IMR-90 (cell line): ENCODE measurements around the gene ERP44. TPM values are rescaled to one million over a fixed set of nuclear protein-coding genes. Genes with fewer than 3 reads are reported as not detected.

Experiments
- ATAC-seq: fragments of 200-7000 bp; cut with Tn5 transposase; 2 replicates; pipeline ENCODE4 v1.9.1; 2020; ENCODE audit warnings: low read depth, mild to moderate bottlenecking, moderate library complexity
- BruUV-seq: library from RNA; stranded (reverse); fragments of 400-500 nt; replicated peaks from 2 replicates; lab custom pipeline; 2021; lab: Mats Ljungman, UMichigan
- CTCF ChIA-PET: fragments of 300-600 bp; formaldehyde crosslinking; extraction: SDS; loops from one replicate; lab custom pipeline; 2021; ENCODE audit warnings: antibody characterized with exemption; lab: Yijun Ruan, JAX
- POLR2A ChIA-PET: fragments of 300-600 bp; sonication (Branson Sonifier 250); formaldehyde crosslinking; loops from one replicate; lab custom pipeline; 2022; ENCODE audit warnings: antibody characterized with exemption; ENCODE audit not compliant: unreplicated experiment; lab: Charles Lee
- DNase-seq: peaks from one replicate; pipeline ENCODE4 v3.0.0; 2013
- H2AFZ ChIP-seq: replicated peaks from 2 replicates; pipeline ENCODE3; 2013; ENCODE audit warnings: low read length, mild to moderate bottlenecking; ENCODE audit not compliant: poor library complexity
- H2AK5ac ChIP-seq: 2 replicates; pipeline ENCODE4 v1.6.1; 2013; ENCODE audit warnings: low read depth, low read length, inconsistent platforms
- H2AK9ac ChIP-seq: replicated peaks from 2 replicates; pipeline ENCODE3; 2013; ENCODE audit warnings: mild to moderate bottlenecking, low read depth, low read length, moderate library complexity; ENCODE audit not compliant: poor library complexity
- H2BK120ac ChIP-seq: 2 replicates; pipeline ENCODE4 v1.6.1; 2013; ENCODE audit warnings: low read depth, low read length, inconsistent platforms
- H2BK15ac ChIP-seq: 3 replicates; pipeline ENCODE4 v1.6.1; 2013; ENCODE audit warnings: low read depth, low read length, inconsistent platforms
- H2BK20ac ChIP-seq: 2 replicates; pipeline ENCODE4 v1.6.1; 2013; ENCODE audit warnings: low read depth, mild to moderate bottlenecking, inconsistent platforms, low read length, moderate library complexity
- H2BK5ac ChIP-seq: 2 replicates; pipeline ENCODE4 v1.6.1; 2013; ENCODE audit warnings: mild to moderate bottlenecking, low read depth, low read length, inconsistent platforms; ENCODE audit not compliant: poor library complexity, severe bottlenecking
- H3K14ac ChIP-seq: replicated peaks from 2 replicates; pipeline ENCODE4 v1.6.1; 2013; ENCODE audit warnings: low read depth, low read length, inconsistent platforms
- H3K18ac ChIP-seq: 2 replicates; pipeline ENCODE4 v1.6.1; 2013; ENCODE audit warnings: low read depth, low read length, control low read depth
- H3K23ac ChIP-seq: 2 replicates; pipeline ENCODE4 v1.6.1; 2013; ENCODE audit warnings: low read depth, low read length, inconsistent platforms
- H3K27ac ChIP-seq: 2 replicates; pipeline ENCODE4 v1.5.1; 2013; ENCODE audit warnings: mild to moderate bottlenecking, control low read depth, low read length; ENCODE audit not compliant: insufficient read depth
- H3K27me3 ChIP-seq: 2 replicates; pipeline ENCODE4 v1.6.1; 2013; ENCODE audit warnings: low read length; ENCODE audit not compliant: control insufficient read depth, insufficient read depth
- H3K36me3 ChIP-seq: 2 replicates; pipeline ENCODE4 v1.6.1; 2013; ENCODE audit warnings: low read length, mixed read lengths; ENCODE audit not compliant: control insufficient read depth, insufficient read depth
- H3K4ac ChIP-seq: 2 replicates; pipeline ENCODE4 v1.6.1; 2013; ENCODE audit warnings: low read depth, low read length, inconsistent platforms
- H3K4me1 ChIP-seq: 2 replicates; pipeline ENCODE4 v1.6.1; 2013; ENCODE audit warnings: low read length, mixed read lengths; ENCODE audit not compliant: control insufficient read depth, insufficient read depth
- H3K4me2 ChIP-seq: 2 replicates; pipeline ENCODE4 v1.6.1; 2013; ENCODE audit warnings: low read depth, mild to moderate bottlenecking, control low read depth, low read length, moderate library complexity
- H3K4me3 ChIP-seq: 2 replicates; pipeline ENCODE4 v1.5.1; 2013; ENCODE audit warnings: low read depth, mild to moderate bottlenecking, control low read depth, low read length, moderate library complexity; ENCODE audit not compliant: insufficient read depth
- H3K56ac ChIP-seq: 2 replicates; pipeline ENCODE4 v1.6.1; 2013; ENCODE audit warnings: low read length, inconsistent platforms; ENCODE audit not compliant: insufficient read depth; ENCODE audit errors: extremely low read depth
- H3K79me1 ChIP-seq, 2 experiments: 2 replicates each; pipeline ENCODE4 v1.6.1; 2013; ENCODE audit warnings: low read length in 2 of 2, inconsistent platforms in 1 of 2, low read depth in 1 of 2
- H3K9ac ChIP-seq: 2 replicates; pipeline ENCODE4 v1.6.1; 2013; ENCODE audit warnings: low read depth, low read length, control low read depth
- H3K9me1 ChIP-seq: 2 replicates; pipeline ENCODE4 v1.6.1; 2013; ENCODE audit warnings: low read length, inconsistent platforms; ENCODE audit not compliant: insufficient read depth
- H3K9me3 ChIP-seq: 2 replicates; pipeline ENCODE4 v1.6.1; 2013; ENCODE audit warnings: low read length; ENCODE audit not compliant: control insufficient read depth, insufficient read depth
- H4K20me1 ChIP-seq: 2 replicates; pipeline ENCODE4 v1.6.1; 2013; ENCODE audit warnings: low read length, inconsistent platforms; ENCODE audit not compliant: insufficient read depth
- H4K5ac ChIP-seq: 2 replicates; pipeline ENCODE4 v1.6.1; 2013; ENCODE audit warnings: mild to moderate bottlenecking, low read depth, low read length, control low read depth
- H4K8ac ChIP-seq, 2 experiments: 2 replicates each; pipeline ENCODE4 v1.6.1; 2013; ENCODE audit warnings: low read depth in 2 of 2, low read length in 2 of 2, control low read depth in 1 of 2, inconsistent platforms in 1 of 2
- H4K91ac ChIP-seq: 2 replicates; pipeline ENCODE4 v1.6.1; 2013; ENCODE audit warnings: low read depth, low read length, inconsistent platforms; ENCODE audit not compliant: insufficient read depth
- BHLHE40 ChIP-seq: fragments of 150-350 bp; IDR thresholded peaks from 2 replicates; pipeline ENCODE4 v1.6.1; 2016; ENCODE audit warnings: mild to moderate bottlenecking, low read depth, low read length
- CEBPB ChIP-seq: IDR thresholded peaks from 2 replicates; pipeline ENCODE4 v1.6.1; 2012; ENCODE audit warnings: low read depth, low read length, improper control_type of control experiment
- CHD1 ChIP-seq: IDR thresholded peaks from 2 replicates; pipeline ENCODE4 v1.6.1; 2012; ENCODE audit warnings: low read depth, low read length, improper control_type of control experiment
- FOS ChIP-seq: fragments of 150-350 bp; IDR thresholded peaks from 2 replicates; pipeline ENCODE4 v1.6.1; 2016; ENCODE audit warnings: low read depth, low read length
- MAFK ChIP-seq: IDR thresholded peaks from 2 replicates; pipeline ENCODE4 v1.6.1; 2012; ENCODE audit warnings: low read depth, low read length, improper control_type of control experiment
- MAZ ChIP-seq: IDR thresholded peaks from 2 replicates; pipeline ENCODE4 v1.6.1; 2012; ENCODE audit warnings: low read depth, mild to moderate bottlenecking, low read length, improper control_type of control experiment, moderate library complexity, borderline replicate concordance
- MXI1 ChIP-seq: IDR thresholded peaks from 2 replicates; pipeline ENCODE4 v1.6.1; 2012; ENCODE audit warnings: low read depth, mild to moderate bottlenecking, low read length, moderate library complexity, borderline replicate concordance
- NFE2L2 ChIP-seq: fragments of 150-350 bp; IDR thresholded peaks from 2 replicates; pipeline ENCODE4 v1.6.1; 2016; ENCODE audit warnings: low read depth, mild to moderate bottlenecking, low read length
- POLR2A ChIP-seq: IDR thresholded peaks from 2 replicates; pipeline ENCODE4 v1.6.1; 2012; ENCODE audit warnings: mild to moderate bottlenecking, low read depth, low read length
- RCOR1 ChIP-seq: IDR thresholded peaks from 2 replicates; pipeline ENCODE4 v1.6.1; 2012; ENCODE audit warnings: mild to moderate bottlenecking, low read length, improper control_type of control experiment; ENCODE audit not compliant: insufficient replicate concordance
- RFX5 ChIP-seq: IDR thresholded peaks from 2 replicates; pipeline ENCODE4 v1.8.0; 2012; ENCODE audit warnings: low read depth, mild to moderate bottlenecking, low read length, moderate library complexity
- SMC3 ChIP-seq: fragments of 150-350 bp; IDR thresholded peaks from 2 replicates; pipeline ENCODE4 v1.6.1; 2016; ENCODE audit warnings: low read depth, mild to moderate bottlenecking, antibody characterized with exemption, low read length, moderate library complexity
- WGBS, 2 experiments: methylation state at CpG; one replicate each; pipeline versions ENCODE4 v1.1.5 to v1.1.7; 2013; ENCODE audit warnings: missing lambda C conversion rate in 2 of 2; ENCODE audit not compliant: insufficient read length in 1 of 2; ENCODE audit errors: extremely low coverage in 2 of 2; 5-methylcytosine and 5-hydroxymethylcytosine counted together
- dilution Hi-C: fragments of 300-500 bp; cut with HindIII; formaldehyde crosslinking; loops from one replicate; pipeline ENCODE4 v1.14.3; 2018; ENCODE audit warnings: low sequenced_read_pairs; ENCODE audit not compliant: unreplicated experiment
- in situ Hi-C: fragments of 300-500 bp; cut with MboI; formaldehyde crosslinking; loops from 3 replicates; pipeline ENCODE4 v1.14.3; 2019; ENCODE audit warnings: low sequenced_read_pairs, inconsistent platforms, mixed read lengths
- intact Hi-C: fragments of 100-400 bp; cut with micrococcal nuclease; formaldehyde crosslinking; loops from 2 replicates; pipeline ENCODE4 v1.10.0; 2022
- polyA plus RNA-seq, 3 experiments: library from polyadenylated mRNA; depleted of rRNA; stranded (reverse); fragments of >200 nt; gene quantifications; 2 replicates each; pipeline ENCODE4 v1.2.3, GENCODE V29; 2012; ENCODE audit warnings: low replicate concordance in 1 of 3
- total RNA-seq: library from RNA; depleted of rRNA; stranded (reverse); fragments of >200 nt; gene quantifications from 2 replicates; pipeline ENCODE4 v1.2.3, GENCODE V29; 2012
- TF ChIP-seq, protein P1 (sequence below): fragments of 150-350 bp; IDR thresholded peaks from 2 replicates; pipeline ENCODE4 v1.6.1; 2016; ENCODE audit warnings: low read depth, mild to moderate bottlenecking, low read length, moderate library complexity, borderline replicate concordance
- TF ChIP-seq, protein P2 (sequence below): conservative IDR thresholded peaks from 2 replicates; pipeline ENCODE4 v1.5.1; 2012; ENCODE audit warnings: mild to moderate bottlenecking, low read depth, low read length, improper control_type of control experiment
- TF ChIP-seq, protein P3 (sequence below): fragments of 150-350 bp; IDR thresholded peaks from 2 replicates; pipeline ENCODE4 v1.6.1; 2017; ENCODE audit warnings: mild to moderate bottlenecking, antibody characterized with exemption, low read length, low read depth

The ERP44 gene
- total and polyA plus RNA-seq, 2 of the 4 experiments (the other 2 are of a cell fraction): 9.1 to 13.5 TPM

DNA sequence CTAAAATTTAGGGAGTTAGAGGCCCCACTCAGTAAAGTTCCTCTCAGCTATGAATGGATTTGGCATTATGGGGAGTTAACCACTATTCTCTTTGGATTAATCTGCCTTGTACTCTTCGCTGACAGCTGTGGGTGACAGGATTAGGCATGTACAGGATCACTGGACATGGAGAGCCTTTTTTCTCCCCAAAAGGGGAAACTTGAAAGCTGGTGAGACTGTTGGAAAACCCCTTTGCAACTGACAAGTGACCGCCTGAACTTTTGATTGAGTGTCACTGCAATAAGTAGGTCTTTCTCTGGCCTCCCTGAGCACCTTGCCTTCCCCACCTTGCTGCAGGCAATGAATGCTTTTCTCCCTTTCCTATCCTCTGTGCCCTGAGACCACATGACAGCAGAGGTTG, 68.3 kb downstream of the ERP44 start:
- H3K27me3 ChIP-seq: no peaks in the 10 kb centered on the region
- no peaks in the 10 kb centered on the region; the same call in 1 of the 2 replicates for H3K9me1 ChIP-seq
- no peak overlapping the region for H2AFZ ChIP-seq
- no peak overlapping the region for H2BK5ac ChIP-seq
- intact Hi-C loops (no loop called here), dilution Hi-C loops (no loop called here), in situ Hi-C loops (loop anchor here (10.0 to 25.0 kb wide), 2 partner anchors 284 to 557 kb away; partner anchors contain the start of gene CAVIN4)
- H2BK15ac ChIP-seq: no peak overlapping the region
- H3K23ac ChIP-seq: no peak overlapping the region
- no peaks in the 10 kb centered on the region for H3K4me1 ChIP-seq
- no peak overlapping the region for H4K5ac ChIP-seq
- H2AK5ac ChIP-seq: no peak overlapping the region
- no peak overlapping the region for H2BK120ac ChIP-seq
- H2BK20ac ChIP-seq: no peak overlapping the region
- no peak overlapping the region for H3K4me3 ChIP-seq
- H3K18ac ChIP-seq: no peak overlapping the region
- POLR2A ChIA-PET: no interaction called here
- H3K36me3 ChIP-seq: peaks cover 4% of the 10 kb centered on the region; the same call in 1 of the 2 replicates
- no peak for ATAC-seq
- CTCF ChIA-PET: no interaction called here
- no peak overlapping the region for H2AK9ac ChIP-seq
- no peak overlapping the region for H3K4me2 ChIP-seq
- no CpG with 5 or more reads among the region's 2 CpGs for WGBS, 2 experiments
- no peak overlapping the region for H3K4ac ChIP-seq
- H4K91ac ChIP-seq: no peak overlapping the region
- no TSS peak for BruUV-seq
- TF ChIP-seq BHLHE40 (no peak), NFE2L2 (no peak), MAZ (no peak), CHD1 (no peak), FOS (no peak), MXI1 (no peak), POLR2A (no peak), RFX5 (no peak), SMC3 (no peak), RCOR1 (no peak), CEBPB (no peak), MAFK (no peak)
- TF ChIP-seq, protein P1, sequence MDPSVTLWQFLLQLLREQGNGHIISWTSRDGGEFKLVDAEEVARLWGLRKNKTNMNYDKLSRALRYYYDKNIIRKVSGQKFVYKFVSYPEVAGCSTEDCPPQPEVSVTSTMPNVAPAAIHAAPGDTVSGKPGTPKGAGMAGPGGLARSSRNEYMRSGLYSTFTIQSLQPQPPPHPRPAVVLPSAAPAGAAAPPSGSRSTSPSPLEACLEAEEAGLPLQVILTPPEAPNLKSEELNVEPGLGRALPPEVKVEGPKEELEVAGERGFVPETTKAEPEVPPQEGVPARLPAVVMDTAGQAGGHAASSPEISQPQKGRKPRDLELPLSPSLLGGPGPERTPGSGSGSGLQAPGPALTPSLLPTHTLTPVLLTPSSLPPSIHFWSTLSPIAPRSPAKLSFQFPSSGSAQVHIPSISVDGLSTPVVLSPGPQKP: no peak
- TF ChIP-seq, protein P2, sequence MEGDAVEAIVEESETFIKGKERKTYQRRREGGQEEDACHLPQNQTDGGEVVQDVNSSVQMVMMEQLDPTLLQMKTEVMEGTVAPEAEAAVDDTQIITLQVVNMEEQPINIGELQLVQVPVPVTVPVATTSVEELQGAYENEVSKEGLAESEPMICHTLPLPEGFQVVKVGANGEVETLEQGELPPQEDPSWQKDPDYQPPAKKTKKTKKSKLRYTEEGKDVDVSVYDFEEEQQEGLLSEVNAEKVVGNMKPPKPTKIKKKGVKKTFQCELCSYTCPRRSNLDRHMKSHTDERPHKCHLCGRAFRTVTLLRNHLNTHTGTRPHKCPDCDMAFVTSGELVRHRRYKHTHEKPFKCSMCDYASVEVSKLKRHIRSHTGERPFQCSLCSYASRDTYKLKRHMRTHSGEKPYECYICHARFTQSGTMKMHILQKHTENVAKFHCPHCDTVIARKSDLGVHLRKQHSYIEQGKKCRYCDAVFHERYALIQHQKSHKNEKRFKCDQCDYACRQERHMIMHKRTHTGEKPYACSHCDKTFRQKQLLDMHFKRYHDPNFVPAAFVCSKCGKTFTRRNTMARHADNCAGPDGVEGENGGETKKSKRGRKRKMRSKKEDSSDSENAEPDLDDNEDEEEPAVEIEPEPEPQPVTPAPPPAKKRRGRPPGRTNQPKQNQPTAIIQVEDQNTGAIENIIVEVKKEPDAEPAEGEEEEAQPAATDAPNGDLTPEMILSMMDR: no peak
- TF ChIP-seq, protein P3, sequence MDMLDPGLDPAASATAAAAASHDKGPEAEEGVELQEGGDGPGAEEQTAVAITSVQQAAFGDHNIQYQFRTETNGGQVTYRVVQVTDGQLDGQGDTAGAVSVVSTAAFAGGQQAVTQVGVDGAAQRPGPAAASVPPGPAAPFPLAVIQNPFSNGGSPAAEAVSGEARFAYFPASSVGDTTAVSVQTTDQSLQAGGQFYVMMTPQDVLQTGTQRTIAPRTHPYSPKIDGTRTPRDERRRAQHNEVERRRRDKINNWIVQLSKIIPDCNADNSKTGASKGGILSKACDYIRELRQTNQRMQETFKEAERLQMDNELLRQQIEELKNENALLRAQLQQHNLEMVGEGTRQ: no peak
- no peaks in the 10 kb centered on the region for H3K9me3 ChIP-seq
- H3K56ac ChIP-seq: no peak overlapping the region
- DNase-seq: no peak
- H3K79me1 ChIP-seq: peaks cover 11 to 24% of the 10 kb centered on the region in 2 experiments; a peak in 3 of 4 replicates
- no peak overlapping the region for H4K8ac ChIP-seq
- H3K27ac ChIP-seq: no peak overlapping the region
- H3K9ac ChIP-seq: no peak overlapping the region
- peaks cover 11% of the 10 kb centered on the region for H4K20me1 ChIP-seq
- no peak overlapping the region for H3K14ac ChIP-seq
